ENCODE results near the gene DSC2.

- TF ChIP-seq EZH2 (IDR thresholded peaks at IDR 0.05; ENCODE audit: insufficient read depth, low read length) (no peak), CTCF (IDR thresholded peaks at IDR 0.05; ENCODE audit: insufficient read depth, low read depth, low read length) (no peak)
Observed at GRCh38 chr18:31105733-31106132, 3.5 kb upstream of the DSC2 start.
